GM12878 (cell line): ENCODE data around the gene PRRG3. TPM values are rescaled to one million over a fixed set of nuclear protein-coding genes. Genes with fewer than 3 reads are reported as not detected.

ENCODE experiments used
- ATAC-seq: fragments of 200-7000 bp; cut with Tn5 transposase; 3 replicates; pipeline ENCODE4 v1.9.1; 2020; ENCODE audit warnings: mild to moderate bottlenecking, moderate library complexity
- BruUV-seq: library from RNA; stranded (reverse); fragments of 400-500 nt; replicated peaks from 2 replicates; lab custom pipeline; 2021; lab: Mats Ljungman, UMichigan
- CTCF ChIA-PET: fragments of 300-600 bp; sonication (Branson Sonifier 250); formaldehyde crosslinking; extraction: SDS; loops from one replicate; lab custom pipeline; 2021; ENCODE audit warnings: inconsistent platforms; lab: Yijun Ruan, JAX
- POLR2A ChIA-PET: fragments of 350-600 bp; formaldehyde crosslinking; extraction: SDS; loops from one replicate; lab custom pipeline; 2021; ENCODE audit warnings: inconsistent platforms; lab: Charles Lee
- RAD21 ChIA-PET: fragments of 300-600 bp; sonication (Branson Sonifier 250); formaldehyde crosslinking; loops from one replicate; lab custom pipeline; 2023; ENCODE audit warnings: antibody characterized with exemption; ENCODE audit not compliant: unreplicated experiment; lab: Charles Lee
- SMC1A ChIA-PET: fragments of 300-600 bp; sonication (Branson Sonifier 250); formaldehyde crosslinking; loops from one replicate; lab custom pipeline; 2023; ENCODE audit not compliant: unreplicated experiment, uncharacterized antibody; lab: Charles Lee
- DNase-seq: peaks from one replicate; pipeline ENCODE4 v3.0.0-alpha.2; 2011; ENCODE audit warnings: low read depth, low spot score
- FAIRE-seq: peaks from 3 replicates; lab custom pipeline; 2011; peaks lifted over from hg19 to GRCh38; lab: Jason Lieb, UNC
- H2AFZ ChIP-seq: 2 replicates; pipeline ENCODE4 v1.6.0; 2011; ENCODE audit warnings: low read depth, low read length, control low read depth; ENCODE audit not compliant: control insufficient read depth
- H3K27ac ChIP-seq: 2 replicates; pipeline ENCODE4 v1.5.1; 2011; ENCODE audit warnings: control low read depth; ENCODE audit not compliant: control insufficient read depth, insufficient read depth
- H3K27me3 ChIP-seq, 2 experiments: replicated peaks in 1 of 2; 2 replicates each; pipeline versions ENCODE4 v1.6.0 to v1.6.1; 2011; ENCODE audit warnings: low read length in 1 of 2; ENCODE audit not compliant: control insufficient read depth in 2 of 2, insufficient read depth in 2 of 2
- H3K36me3 ChIP-seq, 2 experiments: 2 replicates each; pipeline ENCODE4 v1.5.1; 2011; ENCODE audit warnings: low read length in 1 of 2; ENCODE audit not compliant: control insufficient read depth in 2 of 2, insufficient read depth in 2 of 2
- H3K4me1 ChIP-seq: 2 replicates; pipeline ENCODE4 v1.6.1; 2011; ENCODE audit warnings: mild to moderate bottlenecking, low read length, moderate library complexity, mixed read lengths; ENCODE audit not compliant: control insufficient read depth, insufficient read depth
- H3K4me2 ChIP-seq: 2 replicates; pipeline ENCODE4 v1.6.0; 2011; ENCODE audit warnings: control low read depth; ENCODE audit not compliant: control insufficient read depth, insufficient read depth
- H3K4me3 ChIP-seq: fragments of 200-600 bp; sonication (generic); 2 replicates; pipeline ENCODE4 v1.5.1; 2016
- H3K79me2 ChIP-seq: 2 replicates; pipeline ENCODE4 v1.6.0; 2011; ENCODE audit warnings: low read length; ENCODE audit not compliant: control insufficient read depth, insufficient read depth
- H3K9ac ChIP-seq: 2 replicates; pipeline ENCODE4 v1.8.0; 2011; ENCODE audit warnings: low read length, control low read depth, mixed read lengths; ENCODE audit not compliant: control insufficient read depth, insufficient read depth
- H3K9me3 ChIP-seq: replicated peaks from 3 replicates; pipeline ENCODE4 v1.5.1; 2011; ENCODE audit warnings: mild to moderate bottlenecking, low read length; ENCODE audit not compliant: control insufficient read depth, insufficient read depth
- H4K20me1 ChIP-seq: 2 replicates; pipeline ENCODE4 v1.6.0; 2011; ENCODE audit not compliant: control insufficient read depth, insufficient read depth
- CREM ChIP-seq: IDR thresholded peaks from 2 replicates; pipeline ENCODE4 v1.6.1; 2014; ENCODE audit warnings: antibody characterized with exemption, low read depth
- EP300 ChIP-seq, 2 experiments: fragments of 150-350 bp in 1 of 2; IDR thresholded peaks; 2 replicates each; pipeline ENCODE4 v1.6.1; 2011 to 2012; ENCODE audit warnings: low read depth in 2 of 2, low read length in 2 of 2, borderline replicate concordance in 1 of 2, improper control_type of control experiment in 1 of 2, inconsistent platforms in 1 of 2; ENCODE audit not compliant: control insufficient read depth in 1 of 2
- EZH2 ChIP-seq: IDR thresholded peaks from 2 replicates; pipeline ENCODE4 v1.6.1; 2012; ENCODE audit warnings: low read depth, mild to moderate bottlenecking, control low read depth, inconsistent platforms, low read length, borderline replicate concordance; ENCODE audit not compliant: control insufficient read depth
- IKZF2 ChIP-seq, 2 experiments: fragments of 450-650 bp; IDR thresholded peaks; 2 replicates each; pipeline ENCODE4 v1.6.1; 2017; ENCODE audit warnings: mild to moderate bottlenecking in 2 of 2, moderate library complexity in 2 of 2
- MYC ChIP-seq: IDR thresholded peaks from 2 replicates; pipeline ENCODE4 v1.6.1; 2011; ENCODE audit warnings: mild to moderate bottlenecking, low read length, moderate library complexity, inconsistent platforms; ENCODE audit not compliant: insufficient read depth, insufficient replicate concordance, insufficient read length, severe bottlenecking
- NFXL1 ChIP-seq: fragments of 450-650 bp; IDR thresholded peaks from 2 replicates; pipeline ENCODE4 v1.6.1; 2017; ENCODE audit warnings: antibody characterized with exemption, mild to moderate bottlenecking, borderline replicate concordance
- RFX5 ChIP-seq: IDR thresholded peaks from 2 replicates; pipeline ENCODE4 v1.6.1; 2011; ENCODE audit warnings: low read depth, low read length, improper control_type of control experiment
- SMARCA5 ChIP-seq: fragments of 450-650 bp; IDR thresholded peaks from 2 replicates; pipeline ENCODE4 v1.6.1; 2017; ENCODE audit warnings: mild to moderate bottlenecking
- WGBS: methylation state at CpG from one replicate; pipeline ENCODE4 v1.1.6; 2016; ENCODE audit warnings: low lambda C conversion rate; ENCODE audit not compliant: insufficient replicate concordance, insufficient coverage; ENCODE audit errors: missing lambda C conversion rate; 5-methylcytosine and 5-hydroxymethylcytosine counted together
- in situ Hi-C: fragments of 300-500 bp; cut with MboI; formaldehyde crosslinking; loops from 9 replicates; pipeline ENCODE4 v1.14.3; 2018; ENCODE audit warnings: mixed read lengths
- intact Hi-C: fragments of 100-400 bp; cut with micrococcal nuclease; formaldehyde crosslinking; loops from one replicate; pipeline ENCODE4 v1.14.2; 2022; ENCODE audit not compliant: unreplicated experiment
- polyA plus RNA-seq, 11 experiments: library from polyadenylated mRNA; depleted of rRNA in 4 of 11; unstranded in 6 of 11; stranded (reverse) in 5 of 11; fragments of >200 nt; fragmentation: Nextera tagmentation in 4 of 11; fragmentation: Illumina TruSeq in 1 of 11; extraction: Ambion mirVana in 4 of 11; extraction: Trizol in 1 of 11; gene quantifications; 1 replicate in 1 of 11; 2 replicates in 10 of 11; pipeline versions ENCODE4 v1.2.1 to v1.2.3, GENCODE V29; 2011 to 2016; ENCODE audit warnings: inconsistent platforms in 2 of 11, missing spikeins in 2 of 11, low read depth in 1 of 11
- total RNA-seq, 4 experiments: library from RNA; depleted of rRNA in 3 of 4; stranded (reverse); fragments of >200 nt in 3 of 4; fragmentation: Illumina TruSeq in 1 of 4; extraction: Trizol in 1 of 4; gene quantifications; 2 replicates each; pipeline versions ENCODE4 v1.2.1 to v1.2.3, GENCODE V29; 2013 to 2021
- TF ChIP-seq, protein P1 (sequence below): IDR thresholded peaks from 2 replicates; pipeline ENCODE4 v1.6.1; 2012; ENCODE audit warnings: improper control_type of control experiment, low read depth, low read length; ENCODE audit not compliant: insufficient replicate concordance
- TF ChIP-seq, protein P2 (sequence below): fragments of 450-650 bp; IDR thresholded peaks from 2 replicates; pipeline ENCODE4 v1.6.1; 2016; ENCODE audit warnings: mild to moderate bottlenecking

PRRG3 gene
- total and polyA plus RNA-seq, 10 of the 15 experiments (the other 5 are each of a cell fraction or from before 2014, with no cell fraction given) = under 0.01 TPM; not detected in 9

DNA sequence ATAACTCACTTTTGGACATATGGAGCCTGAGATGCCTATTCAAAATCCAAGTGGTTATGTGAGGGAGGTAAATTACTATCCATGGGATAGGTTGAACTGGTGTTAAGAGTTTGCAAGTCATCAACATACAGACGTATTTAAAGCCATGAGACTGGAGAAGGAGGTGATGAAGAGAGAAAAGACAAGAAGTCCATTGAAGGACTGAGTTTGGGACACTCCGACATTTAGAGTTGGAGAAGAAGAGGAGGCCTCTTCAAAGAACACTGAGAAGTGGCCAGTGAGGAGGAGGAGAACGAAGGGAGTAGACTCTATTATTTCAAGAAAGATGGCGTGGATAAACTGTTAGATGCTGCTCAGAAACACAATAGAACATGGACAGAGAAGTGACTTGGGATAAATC lies 39.2 kb downstream of the PRRG3 start, which contains the start of gene CNGA2:
TSS of gene CNGA2 (plus strand) at position 301 of the 400 bp plus-strand sequence. CDS start 3,738 bp downstream, outside the sequence.
- intact Hi-C loops = no loop called here
- no peaks in the 10 kb centered on the region for H4K20me1 ChIP-seq
- SMC1A ChIA-PET = interaction anchor here (1.4 kb wide), 1 partner anchor 22 kb away, joined by 3 read pairs; no protein-coding TSS in a partner anchor
- no peaks in the 10 kb centered on the region for H3K4me1 ChIP-seq
- POLR2A ChIA-PET = no interaction called here
- H3K79me2 ChIP-seq = no peaks in the 10 kb centered on the region
- H3K27me3 ChIP-seq = no peaks in the 10 kb centered on the region
- H3K9ac ChIP-seq = no peak within 1 kb of the TSS
- H3K4me2 ChIP-seq = no peak within 1 kb of the TSS
- H3K4me3 ChIP-seq = no peak within 1 kb of the TSS
- no peak for TF ChIP-seq EZH2
- TF ChIP-seq MYC = no peak
- TF ChIP-seq SMARCA5 = no peak
- H2AFZ ChIP-seq = no peak within 1 kb of the TSS
- H3K9me3 ChIP-seq = no peaks in the 10 kb centered on the region
- WGBS = 8% methylated on average over 4 of the region's 4 CpGs
- no peaks in the 10 kb centered on the region for H3K36me3 ChIP-seq
- DNase-seq (no peak), ATAC-seq (no peak), FAIRE-seq (no peak)
- H3K27ac ChIP-seq = no peak within 1 kb of the TSS
- RAD21 ChIA-PET = no interaction called here
- BruUV-seq = no TSS peak
- in situ Hi-C loops = no loop called here
- CTCF ChIA-PET = interaction anchor here (1.2 kb wide), 1 partner anchor 20 kb away, joined by 3 read pairs; no protein-coding TSS in a partner anchor

DNA sequence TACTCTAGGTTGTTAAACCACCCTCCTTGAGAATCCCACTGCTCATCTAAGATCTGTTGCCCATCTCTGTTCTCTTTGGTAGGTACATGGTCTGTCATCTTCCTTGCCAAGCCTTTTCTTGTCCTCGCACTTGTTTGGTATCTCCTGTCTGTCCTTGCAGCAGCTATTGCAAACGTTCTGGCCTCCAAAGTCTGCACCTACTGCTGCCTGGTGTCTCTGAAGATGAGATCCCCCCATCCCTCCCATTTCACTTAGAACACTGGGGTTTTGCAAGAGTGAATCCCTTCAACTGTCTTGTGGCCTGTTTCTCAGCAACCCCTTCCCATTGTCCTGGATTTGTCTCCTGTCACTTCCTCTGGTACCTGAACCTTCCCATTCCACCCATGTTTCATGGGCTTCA lies 40.0 kb downstream of the PRRG3 start:
- Histone ChIP-seq H2AFZ (no peak overlapping the region), H3K36me3 (no peaks in the 10 kb centered on the region), H4K20me1 (no peaks in the 10 kb centered on the region), H3K9ac (no peak overlapping the region), H3K4me3 (no peak overlapping the region), H3K4me2 (no peak overlapping the region), H3K4me1 (no peaks in the 10 kb centered on the region), H3K27ac (no peak overlapping the region), H3K79me2 (no peaks in the 10 kb centered on the region), H3K27me3 (no peaks in the 10 kb centered on the region), H3K9me3 (no peaks in the 10 kb centered on the region)
- SMC1A ChIA-PET = no interaction called here
- CTCF ChIA-PET = interaction anchor here (1.4 kb wide), 1 partner anchor 14 kb away, joined by 4 read pairs; no protein-coding TSS in a partner anchor
- POLR2A ChIA-PET = no interaction called here
- FAIRE-seq (no peak), DNase-seq (no peak), ATAC-seq (no peak)
- RAD21 ChIA-PET = no interaction called here
- in situ Hi-C loops = no loop called here
- intact Hi-C loops = no loop called here
- 3% methylated on average over 2 of the region's 2 CpGs for WGBS
- no TSS peak for BruUV-seq
- TF ChIP-seq IKZF2 (IDR thresholded peaks at IDR 0.05) (no peak), CREM (no peak), EP300 (IDR thresholded peaks at IDR 0.05; ENCODE audit: borderline replicate concordance in 1 of 2, control insufficient read depth in 1 of 2, low read depth in 2 of 2, low read length in 2 of 2) (no peak), NFXL1 (no peak), RFX5 (no peak)
- TF ChIP-seq, protein P1, sequence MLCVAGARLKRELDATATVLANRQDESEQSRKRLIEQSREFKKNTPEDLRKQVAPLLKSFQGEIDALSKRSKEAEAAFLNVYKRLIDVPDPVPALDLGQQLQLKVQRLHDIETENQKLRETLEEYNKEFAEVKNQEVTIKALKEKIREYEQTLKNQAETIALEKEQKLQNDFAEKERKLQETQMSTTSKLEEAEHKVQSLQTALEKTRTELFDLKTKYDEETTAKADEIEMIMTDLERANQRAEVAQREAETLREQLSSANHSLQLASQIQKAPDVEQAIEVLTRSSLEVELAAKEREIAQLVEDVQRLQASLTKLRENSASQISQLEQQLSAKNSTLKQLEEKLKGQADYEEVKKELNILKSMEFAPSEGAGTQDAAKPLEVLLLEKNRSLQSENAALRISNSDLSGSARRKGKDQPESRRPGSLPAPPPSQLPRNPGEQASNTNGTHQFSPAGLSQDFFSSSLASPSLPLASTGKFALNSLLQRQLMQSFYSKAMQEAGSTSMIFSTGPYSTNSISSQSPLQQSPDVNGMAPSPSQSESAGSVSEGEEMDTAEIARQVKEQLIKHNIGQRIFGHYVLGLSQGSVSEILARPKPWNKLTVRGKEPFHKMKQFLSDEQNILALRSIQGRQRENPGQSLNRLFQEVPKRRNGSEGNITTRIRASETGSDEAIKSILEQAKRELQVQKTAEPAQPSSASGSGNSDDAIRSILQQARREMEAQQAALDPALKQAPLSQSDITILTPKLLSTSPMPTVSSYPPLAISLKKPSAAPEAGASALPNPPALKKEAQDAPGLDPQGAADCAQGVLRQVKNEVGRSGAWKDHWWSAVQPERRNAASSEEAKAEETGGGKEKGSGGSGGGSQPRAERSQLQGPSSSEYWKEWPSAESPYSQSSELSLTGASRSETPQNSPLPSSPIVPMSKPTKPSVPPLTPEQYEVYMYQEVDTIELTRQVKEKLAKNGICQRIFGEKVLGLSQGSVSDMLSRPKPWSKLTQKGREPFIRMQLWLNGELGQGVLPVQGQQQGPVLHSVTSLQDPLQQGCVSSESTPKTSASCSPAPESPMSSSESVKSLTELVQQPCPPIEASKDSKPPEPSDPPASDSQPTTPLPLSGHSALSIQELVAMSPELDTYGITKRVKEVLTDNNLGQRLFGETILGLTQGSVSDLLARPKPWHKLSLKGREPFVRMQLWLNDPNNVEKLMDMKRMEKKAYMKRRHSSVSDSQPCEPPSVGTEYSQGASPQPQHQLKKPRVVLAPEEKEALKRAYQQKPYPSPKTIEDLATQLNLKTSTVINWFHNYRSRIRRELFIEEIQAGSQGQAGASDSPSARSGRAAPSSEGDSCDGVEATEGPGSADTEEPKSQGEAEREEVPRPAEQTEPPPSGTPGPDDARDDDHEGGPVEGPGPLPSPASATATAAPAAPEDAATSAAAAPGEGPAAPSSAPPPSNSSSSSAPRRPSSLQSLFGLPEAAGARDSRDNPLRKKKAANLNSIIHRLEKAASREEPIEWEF = no peak
- TF ChIP-seq, protein P2, sequence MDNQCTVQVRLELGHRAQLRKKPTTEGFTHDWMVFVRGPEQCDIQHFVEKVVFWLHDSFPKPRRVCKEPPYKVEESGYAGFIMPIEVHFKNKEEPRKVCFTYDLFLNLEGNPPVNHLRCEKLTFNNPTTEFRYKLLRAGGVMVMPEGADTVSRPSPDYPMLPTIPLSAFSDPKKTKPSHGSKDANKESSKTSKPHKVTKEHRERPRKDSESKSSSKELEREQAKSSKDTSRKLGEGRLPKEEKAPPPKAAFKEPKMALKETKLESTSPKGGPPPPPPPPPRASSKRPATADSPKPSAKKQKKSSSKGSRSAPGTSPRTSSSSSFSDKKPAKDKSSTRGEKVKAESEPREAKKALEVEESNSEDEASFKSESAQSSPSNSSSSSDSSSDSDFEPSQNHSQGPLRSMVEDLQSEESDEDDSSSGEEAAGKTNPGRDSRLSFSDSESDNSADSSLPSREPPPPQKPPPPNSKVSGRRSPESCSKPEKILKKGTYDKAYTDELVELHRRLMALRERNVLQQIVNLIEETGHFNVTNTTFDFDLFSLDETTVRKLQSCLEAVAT = no peak
